Psoas muscle (tissue), 8 donors: ENCODE data around the gene MAST3. TPM values are rescaled to one million over a fixed set of nuclear protein-coding genes. Genes with fewer than 3 reads are reported as not detected.

Experiments used
- ATAC-seq, 4 donors: fragments of 200-7000 bp; cut with Tn5 transposase; one replicate each; pipeline ENCODE4 v1.9.1; 2020; ENCODE audit warnings: moderate library complexity in 3 of 4, mild to moderate bottlenecking in 2 of 4
- DNase-seq, 2 donors: peaks; one replicate each; pipeline ENCODE4 v3.0.0-alpha.2; 2020
- H3K27ac ChIP-seq: fragments of 200-600 bp; one replicate; pipeline ENCODE4 v1.8.0; 2022
- H3K27me3 ChIP-seq, 3 donors: fragments of 200-600 bp in 1 of 3; one replicate each; pipeline versions ENCODE4 v1.6.1 to v1.8.0; 2013 to 2022; ENCODE audit warnings: low read length in 2 of 3, mild to moderate bottlenecking in 2 of 3, moderate library complexity in 1 of 3; ENCODE audit not compliant: insufficient read depth in 3 of 3
- H3K36me3 ChIP-seq, 2 donors: fragments of 200-600 bp in 1 of 2; one replicate each; pipeline versions ENCODE4 v1.6.1 to v1.8.0; 2013 to 2022; ENCODE audit warnings: low read depth in 1 of 2, mild to moderate bottlenecking in 1 of 2, moderate library complexity in 1 of 2; ENCODE audit not compliant: insufficient read depth in 1 of 2
- H3K4me1 ChIP-seq: fragments of 200-600 bp; one replicate; pipeline ENCODE4 v1.8.0; 2022
- H3K4me3 ChIP-seq: fragments of 200-600 bp; one replicate; pipeline ENCODE4 v1.8.0; 2022; ENCODE audit warnings: mild to moderate bottlenecking
- H3K9me3 ChIP-seq: fragments of 200-600 bp; one replicate; pipeline ENCODE4 v1.8.0; 2022
- CTCF ChIP-seq: fragments of 200-600 bp; IDR thresholded peaks from one replicate; pipeline ENCODE4 v1.8.0; 2022; ENCODE audit warnings: antibody characterized with exemption
- WGBS, 3 donors: extraction: QIAGEN DNeasy Blood & Tissue Kit; methylation state at CpG; one replicate each; pipeline versions ENCODE4 v1.1.6 to v1.1.7; 2013; 5-methylcytosine and 5-hydroxymethylcytosine counted together
- intact Hi-C, 2 donors: fragments of 100-400 bp; cut with DNase I; formaldehyde crosslinking; loops; one replicate each; pipeline versions ENCODE4 v1.11.0 to v1.14.2; 2022
- polyA plus RNA-seq, 3 donors: library from polyadenylated mRNA; stranded (reverse); fragments of 200-250 nt; gene quantifications; one replicate each; pipeline ENCODE4 v1.2.3, GENCODE V29; 2013
- total RNA-seq, 4 donors: library from RNA; stranded (reverse); fragmentation: NEBNext Ultra II Directional in 2 of 4; extraction: Animal tissue kit (Norgen Biotek cat#: 25700) in 2 of 4; gene quantifications; one replicate each; pipeline versions ENCODE4 v1.2.1 to v1.2.4, GENCODE V29; 2021 to 2023
- donor health status: healthy with polysubstance abuse.
- donor health status: DM: no; HTN: no; CAD: no; lungs with moderate emphysema.
- donor health status: Bipolar disorder and iron deficiency.
- donor health status: healthy.
- donor health status: DM: yes; HTN: yes; CAD: no.
- donor health status: DM: no; HTN: no; CAD: no.
- donor health status: DM: no; HTN: no; CAD: no.
- donor health status: DM: yes; HTN: yes; CAD: no.

The MAST3 gene
- total and polyA plus RNA-seq, 7 donors, result 0.34 to 5.1 (median 2.5) TPM

- no peak for DNase-seq
- ATAC-seq, result no peak
- peaks cover 11% of the 10 kb centered on the region for H3K4me1 ChIP-seq
- no peak for TF ChIP-seq CTCF
- H3K36me3 ChIP-seq, result peaks cover 0 to 4% of the 10 kb centered on the region in 2 donors
- intact Hi-C loops, result no loop called here
- H3K4me3 ChIP-seq, result no peak overlapping the region
- H3K9me3 ChIP-seq, result no peaks in the 10 kb centered on the region
- H3K27me3 ChIP-seq, result no peaks in the 10 kb centered on the region
- 73 to 86% (median 77%) methylated on average over 4 of the region's 4 CpGs for WGBS, 3 donors
- no peak overlapping the region for H3K27ac ChIP-seq
Observed at GRCh38 chr19:18190278-18190677, 92.7 kb downstream of the MAST3 start.

DNA sequence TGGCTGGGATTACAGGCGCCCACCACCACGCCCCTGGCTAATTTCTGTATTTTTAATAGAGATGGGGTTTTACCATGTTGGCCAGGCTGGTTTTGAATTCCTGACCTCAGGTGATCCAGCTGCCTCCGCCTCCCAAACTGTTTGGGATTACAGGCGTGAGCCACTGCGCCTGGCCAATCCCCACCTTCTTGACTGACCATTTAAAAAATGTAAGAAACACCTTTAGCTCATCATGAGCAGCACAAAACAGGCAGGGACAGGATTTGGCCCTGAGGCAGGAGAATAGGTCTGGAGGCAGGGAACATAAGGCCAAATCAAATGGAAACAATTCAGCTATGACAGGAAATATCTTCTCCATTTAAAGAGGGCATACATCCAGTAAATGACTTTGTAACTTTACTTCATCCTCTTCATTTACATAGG is 94.1 kb downstream of the MAST3 start:
- H3K9me3 ChIP-seq, result no peaks in the 10 kb centered on the region
- peak overlapping the region; percentile 90 for H3K4me3 ChIP-seq
- H3K27ac ChIP-seq, result peak overlapping the region; percentile 93
- WGBS, 3 donors, result 76 to 81% (median 78%) methylated on average over 5 of the region's 5 CpGs
- DNase-seq (no peak), ATAC-seq (no peak)
- intact Hi-C loops, result no loop called here
- peaks cover 0 to 15% of the 10 kb centered on the region in 2 donors for H3K36me3 ChIP-seq
- TF ChIP-seq CTCF, result no peak
- H3K4me1 ChIP-seq, result peaks cover 11% of the 10 kb centered on the region
- no peaks in the 10 kb centered on the region for H3K27me3 ChIP-seq

DNA sequence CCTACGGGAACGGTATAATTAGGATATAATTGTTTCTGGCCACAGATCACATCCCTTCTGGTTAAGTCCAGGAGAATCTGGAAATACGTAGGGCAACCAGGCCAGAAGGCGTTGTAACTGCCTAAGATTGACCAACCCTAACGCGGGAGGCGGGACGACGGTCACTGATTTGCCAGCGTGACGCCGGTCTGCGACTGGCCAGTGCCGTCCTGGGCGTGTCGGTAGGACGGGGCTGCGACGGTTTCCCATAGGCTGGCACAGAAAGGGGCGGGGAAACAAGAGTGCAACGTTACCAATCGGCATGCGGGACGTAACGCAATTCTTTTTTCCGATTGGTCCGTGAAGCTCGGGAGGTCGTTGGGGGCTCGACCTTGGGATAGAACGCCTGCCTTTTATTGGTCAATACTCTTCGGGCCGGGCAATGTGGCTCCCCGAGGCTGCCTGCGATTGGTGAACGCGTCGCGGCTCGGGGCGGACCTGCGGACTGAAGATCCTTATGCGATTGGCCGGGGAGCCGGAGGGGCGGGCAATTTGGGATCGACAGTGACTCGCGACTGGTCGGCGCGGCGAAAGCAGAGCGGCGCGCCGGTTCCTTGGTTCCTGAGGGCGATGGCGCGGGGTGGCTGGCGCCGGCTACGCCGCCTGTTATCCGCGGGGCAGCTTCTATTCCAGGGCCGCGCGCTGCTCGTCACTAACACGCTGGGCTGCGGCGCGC is 95.3 kb downstream of the MAST3 start, which contains the start of gene MPV17L2:
Gene MPV17L2, plus strand, starts transcription at position 546 of the 715 bp plus-strand sequence. Its CDS starts 64 bp downstream, at position 610.
- peak; percentile 100 for DNase-seq
- peaks cover 0 to 20% of the 10 kb centered on the region in 2 donors for H3K36me3 ChIP-seq
- no peak for TF ChIP-seq CTCF
- 0 to 1% (median 0%) methylated on average over 69 to 74 of the region's 74 CpGs for WGBS, 3 donors
- peaks cover 11% of the 10 kb centered on the region for H3K4me1 ChIP-seq
- peak within 1 kb of the TSS; percentile 93 for H3K27ac ChIP-seq
- intact Hi-C loops, result no loop called here
- peak; percentile 93 to 96 (median 94) for ATAC-seq
- H3K27me3 ChIP-seq, result no peaks in the 10 kb centered on the region
- H3K9me3 ChIP-seq, result no peaks in the 10 kb centered on the region
- peak within 1 kb of the TSS; percentile 90 for H3K4me3 ChIP-seq

- intact Hi-C loops, result no loop called here
- peak overlapping the region; percentile 90 for H3K4me3 ChIP-seq
- ATAC-seq, result no peak
- 4 to 5% (median 4%) methylated on average over 39 to 46 of the region's 46 CpGs for WGBS, 3 donors
- peaks cover 11% of the 10 kb centered on the region for H3K4me1 ChIP-seq
- H3K36me3 ChIP-seq, result peaks cover 0 to 28% of the 10 kb centered on the region in 2 donors
- H3K9me3 ChIP-seq, result no peaks in the 10 kb centered on the region
- peak overlapping the region; percentile 93 for H3K27ac ChIP-seq
- TF ChIP-seq CTCF, result no peak
- no peaks in the 10 kb centered on the region for H3K27me3 ChIP-seq
- peak in 1 of 2 donors; percentile 58 for DNase-seq
Observed at GRCh38 chr19:18193388-18194180, 96.0 kb downstream of the MAST3 start.
